Natural killer cell (primary cell): ENCODE measurements around the gene KRTAP26-1. TPM values are rescaled to one million over a fixed set of nuclear protein-coding genes. Genes with fewer than 3 reads are reported as not detected.

Source experiments
- ATAC-seq, 3 donors: fragments of 150-1000 bp in 2 of 3; fragments of 200-7000 bp in 1 of 3; cut with Tn5 transposase; 1 replicate in 1 of 3; 2 replicates in 2 of 3; pipeline ENCODE4 v1.10.0; 2021; ENCODE audit warnings: mild to moderate bottlenecking in 2 of 3, moderate library complexity in 2 of 3
- DNase-seq, 2 donors: peaks; one replicate each; pipeline versions ENCODE4 v3.0.0 to v3.0.0-alpha.2; 2013 to 2021; ENCODE audit warnings: mixed read lengths in 1 of 2
- H3K27ac ChIP-seq: one replicate; pipeline ENCODE4 v1.5.1; 2013; ENCODE audit warnings: mild to moderate bottlenecking, low read length
- H3K27me3 ChIP-seq: one replicate; pipeline ENCODE4 v1.6.1; 2013; ENCODE audit warnings: low read length; ENCODE audit not compliant: control insufficient read depth, insufficient read depth
- H3K36me3 ChIP-seq: one replicate; pipeline ENCODE4 v1.6.1; 2013; ENCODE audit warnings: low read length; ENCODE audit not compliant: control insufficient read depth, insufficient read depth
- H3K4me1 ChIP-seq: one replicate; pipeline ENCODE4 v1.6.1; 2013; ENCODE audit warnings: low read length; ENCODE audit not compliant: control insufficient read depth, insufficient read depth
- H3K4me3 ChIP-seq: one replicate; pipeline ENCODE4 v1.5.1; 2013; ENCODE audit warnings: low read length
- H3K9me3 ChIP-seq: one replicate; pipeline ENCODE4 v1.6.1; 2013; ENCODE audit warnings: low read length; ENCODE audit not compliant: control insufficient read depth, insufficient read depth
- H3K27ac Mint-ChIP-seq, 2 donors: one replicate each; pipeline ENCODE4 v1.8.0; 2022; ENCODE audit warnings: mild to moderate bottlenecking in 2 of 2, mixed read lengths in 2 of 2, moderate library complexity in 1 of 2
- H3K27me3 Mint-ChIP-seq, 2 donors: one replicate each; pipeline ENCODE4 v1.8.0; 2022; ENCODE audit warnings: low read depth in 2 of 2, mixed read lengths in 2 of 2
- H3K36me3 Mint-ChIP-seq: one replicate; pipeline ENCODE4 v1.8.0; 2022; ENCODE audit warnings: mixed read lengths
- H3K4me1 Mint-ChIP-seq, 2 donors: one replicate each; pipeline ENCODE4 v1.8.0; 2022; ENCODE audit warnings: mixed read lengths in 2 of 2
- H3K4me3 Mint-ChIP-seq: one replicate; pipeline ENCODE4 v1.8.0; 2022; ENCODE audit warnings: mild to moderate bottlenecking, moderate library complexity, mixed read lengths
- H3K9me3 Mint-ChIP-seq, 2 donors: one replicate each; pipeline ENCODE4 v1.8.0; 2022; ENCODE audit warnings: mixed read lengths in 2 of 2
- CTCF ChIP-seq: fragments of 200-600 bp; IDR thresholded peaks from one replicate; pipeline ENCODE4 v1.8.0; 2022; ENCODE audit warnings: antibody characterized with exemption
- WGBS: methylation state at CpG from one replicate; pipeline ENCODE4 v1.1.7; 2013; ENCODE audit warnings: missing lambda C conversion rate; ENCODE audit not compliant: insufficient coverage; 5-methylcytosine and 5-hydroxymethylcytosine counted together
- intact Hi-C: fragments of 100-400 bp; cut with micrococcal nuclease; formaldehyde crosslinking; loops from one replicate; pipeline ENCODE4 v1.14.2; 2022
- total RNA-seq, 4 donors: library from RNA; stranded (reverse); fragments of 120-200 nt in 1 of 4; gene quantifications; one replicate each; pipeline versions ENCODE4 v1.2.3 to v1.2.4, GENCODE V29; 2013 to 2022

The KRTAP26-1 gene
- total RNA-seq, 3 donors from 2014 or later (not counting 1 experiment from before 2014, with no cell fraction given), result not detected

GRCh38 chr21:30349572-30349971, 29.5 kb upstream of the KRTAP26-1 start:
- no peak for ATAC-seq
- Histone ChIP-seq H3K4me1 (no peaks in the 10 kb centered on the region), H3K27ac (no peak overlapping the region), H3K4me3 (no peak overlapping the region), H3K27me3 (no peaks in the 10 kb centered on the region), H3K36me3 (no peaks in the 10 kb centered on the region), H3K9me3 (no peaks in the 10 kb centered on the region)
- Mint-ChIP-seq H3K27me3 (no peaks in the 10 kb centered on the region), H3K4me3 (no peak overlapping the region), H3K4me1 (no peaks in the 10 kb centered on the region), H3K27ac (no peak overlapping the region), H3K9me3 (peaks cover 6 to 9% of the 10 kb centered on the region in 2 donors), H3K36me3 (no peaks in the 10 kb centered on the region)
- intact Hi-C loops, result no loop called here
- DNase-seq, result no peak
- WGBS, result 65% methylated on average over 3 of the region's 3 CpGs
- no peak for TF ChIP-seq CTCF

- H3K4me1 Mint-ChIP-seq, result no peaks in the 10 kb centered on the region
- intact Hi-C loops, result no loop called here
- H3K36me3 Mint-ChIP-seq, result no peaks in the 10 kb centered on the region
- no peak for TF ChIP-seq CTCF
- ATAC-seq, result no peak
- H3K27me3 Mint-ChIP-seq, result no peaks in the 10 kb centered on the region
- no peak within 1 kb of the TSS for H3K27ac ChIP-seq
- DNase-seq, result no peak
- H3K4me3 ChIP-seq, result no peak within 1 kb of the TSS
- no peaks in the 10 kb centered on the region for H3K9me3 ChIP-seq
- no peaks in the 10 kb centered on the region for H3K4me1 ChIP-seq
- H3K4me3 Mint-ChIP-seq, result no peak within 1 kb of the TSS
- peaks cover 2 to 6% of the 10 kb centered on the region in 2 donors for H3K9me3 Mint-ChIP-seq
- 85% methylated on average over 4 of the region's 4 CpGs for WGBS
- H3K27me3 ChIP-seq, result no peaks in the 10 kb centered on the region
- H3K36me3 ChIP-seq, result no peaks in the 10 kb centered on the region
- no peak within 1 kb of the TSS for H3K27ac Mint-ChIP-seq
These were observed 28.4 kb upstream of the KRTAP26-1 start, which contains the start of gene KRTAP23-1 for GRCh38 chr21:30348506-30348905. KRTAP23-1 (minus strand) TSS chr21:30348606; CDS start chr21:30348606, 0 bp downstream.

GRCh38 chr21:30345014-30345413, 24.9 kb upstream of the KRTAP26-1 start:
- Mint-ChIP-seq H3K9me3 (peaks cover 6 to 11% of the 10 kb centered on the region in 2 donors), H3K4me3 (no peak overlapping the region), H3K4me1 (no peaks in the 10 kb centered on the region), H3K27me3 (no peaks in the 10 kb centered on the region), H3K27ac (no peak overlapping the region), H3K36me3 (no peaks in the 10 kb centered on the region)
- Histone ChIP-seq H3K36me3 (no peaks in the 10 kb centered on the region), H3K4me1 (no peaks in the 10 kb centered on the region), H3K9me3 (no peaks in the 10 kb centered on the region), H3K4me3 (no peak overlapping the region), H3K27ac (no peak overlapping the region), H3K27me3 (no peaks in the 10 kb centered on the region)
- WGBS, result no CpG with 5 or more reads among the region's 2 CpGs
- DNase-seq (no peak), ATAC-seq (no peak)
- intact Hi-C loops, result no loop called here
- TF ChIP-seq CTCF, result no peak
